Mucosa of descending colon (tissue), 3 donors: ENCODE measurements around the gene OPN4. TPM values are rescaled to one million over a fixed set of nuclear protein-coding genes. Genes with fewer than 3 reads are reported as not detected.

ENCODE experiments used
- ATAC-seq: fragments of 200-7000 bp; cut with Tn5 transposase; one replicate; pipeline ENCODE4 v1.9.1; 2020; ENCODE audit warnings: mild to moderate bottlenecking, moderate library complexity
- DNase-seq, 3 donors: peaks; one replicate each; pipeline ENCODE4 v3.0.0-alpha.2; 2020
- H3K36me3 ChIP-seq: fragments of 200-600 bp; one replicate; pipeline ENCODE4 v1.8.0; 2021; ENCODE audit warnings: low read depth, mild to moderate bottlenecking
- H3K4me1 ChIP-seq: fragments of 200-600 bp; one replicate; pipeline ENCODE4 v1.8.0; 2021; ENCODE audit warnings: low read depth, mild to moderate bottlenecking
- H3K4me3 ChIP-seq: fragments of 200-600 bp; one replicate; pipeline ENCODE4 v1.8.0; 2021; ENCODE audit warnings: mild to moderate bottlenecking
- H3K9me3 ChIP-seq: fragments of 200-600 bp; one replicate; pipeline ENCODE4 v1.8.0; 2021; ENCODE audit warnings: mild to moderate bottlenecking
- CTCF ChIP-seq: fragments of 200-600 bp; IDR thresholded peaks from one replicate; pipeline ENCODE4 v1.8.0; 2022; ENCODE audit warnings: antibody characterized with exemption, mild to moderate bottlenecking
- intact Hi-C, 2 donors: fragments of 100-400 bp; cut with DNase I in 1 of 2; cut with micrococcal nuclease in 1 of 2; formaldehyde crosslinking; loops; one replicate each; pipeline versions ENCODE4 v1.11.0 to v1.11.1; 2022; cut with DNase I, micrococcal nuclease
- total RNA-seq, 3 donors: library from RNA; stranded (reverse); fragmentation: NEBNext Ultra II Directional in 2 of 3; extraction: Animal tissue kit (Norgen Biotek cat#: 25700) in 2 of 3; gene quantifications; one replicate each; pipeline versions ENCODE4 v1.2.1 to v1.2.4, GENCODE V29; 2021 to 2023
- donor health status: DM: no; HTN: no; CAD: no; lungs with moderate emphysema.
- donor health status: DM: no; HTN: no; CAD: no.
- donor health status: DM: no; HTN: yes; CAD: no.

The OPN4 gene
- total RNA-seq, 3 donors from 2014 or later: 0.20 TPM; not detected in 2

GRCh38 chr10:86648704-86649427, 5.5 kb upstream of the OPN4 start:
- peak in 2 of 3 donors; percentile 68 to 81 for DNase-seq
- TF ChIP-seq CTCF: no peak
- peak; percentile 93 for ATAC-seq
- Histone ChIP-seq H3K9me3 (no peaks in the 10 kb centered on the region), H3K4me1 (peaks cover 12% of the 10 kb centered on the region), H3K36me3 (no peaks in the 10 kb centered on the region), H3K4me3 (no peak overlapping the region)
- intact Hi-C loops: no loop called here

- DNase-seq (no peak), ATAC-seq (no peak)
- Histone ChIP-seq H3K9me3 (no peaks in the 10 kb centered on the region), H3K4me1 (peaks cover 12% of the 10 kb centered on the region), H3K36me3 (no peaks in the 10 kb centered on the region), H3K4me3 (no peak overlapping the region)
- TF ChIP-seq CTCF: no peak
- intact Hi-C loops: no loop called here
These were observed 4.7 kb upstream of the OPN4 start for GRCh38 chr10:86649471-86650150.

GRCh38 chr10:86650151-86650550, 4.2 kb upstream of the OPN4 start:
- no peak for ATAC-seq
- no peak for DNase-seq
- Histone ChIP-seq H3K4me3 (no peak overlapping the region), H3K36me3 (no peaks in the 10 kb centered on the region), H3K4me1 (peaks cover 12% of the 10 kb centered on the region), H3K9me3 (no peaks in the 10 kb centered on the region)
- intact Hi-C loops: no loop called here
- no peak for TF ChIP-seq CTCF

GRCh38 chr10:86651021-86651471, 3.3 kb upstream of the OPN4 start:
- intact Hi-C loops: no loop called here
- no peak for ATAC-seq

More at GRCh38 chr10:86651021-86651471, 3.3 kb upstream of the OPN4 start:
- no peaks in the 10 kb centered on the region for H3K36me3 ChIP-seq
- peaks cover 12% of the 10 kb centered on the region for H3K4me1 ChIP-seq
- no peaks in the 10 kb centered on the region for H3K9me3 ChIP-seq
- TF ChIP-seq CTCF: no peak
- DNase-seq: peak in 1 of 3 donors; percentile 30
- H3K4me3 ChIP-seq: no peak overlapping the region
